Type B pancreatic cell (in vitro differentiated cells): Measurements from ENCODE around the gene SAMD14. TPM values are rescaled to one million over a fixed set of nuclear protein-coding genes. Genes with fewer than 3 reads are reported as not detected.

Experiments
- DNase-seq: peaks from one replicate; pipeline ENCODE4 v3.0.0; 2021; ENCODE audit warnings: mixed read lengths; ENCODE audit not compliant: unreplicated experiment; ENCODE audit errors: extremely low spot score
- H3K27ac Mint-ChIP-seq: 2 replicates; pipeline ENCODE4 v1.8.0; 2021; ENCODE audit warnings: mild to moderate bottlenecking, mixed read lengths
- H3K27me3 Mint-ChIP-seq: 2 replicates; pipeline ENCODE4 v1.8.0; 2021; ENCODE audit warnings: mixed read lengths
- H3K36me3 Mint-ChIP-seq: 2 replicates; pipeline ENCODE4 v1.8.0; 2021; ENCODE audit warnings: mixed read lengths
- H3K4me1 Mint-ChIP-seq: one replicate; pipeline ENCODE4 v1.8.0; 2021; ENCODE audit warnings: mixed read lengths; ENCODE audit not compliant: unreplicated experiment
- H3K4me3 Mint-ChIP-seq: 2 replicates; pipeline ENCODE4 v1.8.0; 2021; ENCODE audit warnings: mild to moderate bottlenecking, mixed read lengths
- H3K9me3 Mint-ChIP-seq: 2 replicates; pipeline ENCODE4 v1.8.0; 2021; ENCODE audit warnings: mixed read lengths
- CTCF ChIP-seq: fragments of 200-600 bp; sonication (generic); conservative IDR thresholded peaks from 2 replicates; pipeline ENCODE4 v1.5.0; 2021; ENCODE audit warnings: antibody characterized with exemption, mild to moderate bottlenecking
- total RNA-seq: library from RNA; stranded (reverse); gene quantifications from 2 replicates; pipeline ENCODE4 v1.2.1, GENCODE V29; 2021; ENCODE audit warnings: low replicate concordance

Gene SAMD14
- total RNA-seq, 1 donor from 2014 or later, result 14.1 TPM

- Mint-ChIP-seq H3K4me3 (no peak overlapping the region), H3K9me3 (no peaks in the 10 kb centered on the region), H3K27ac (no peak overlapping the region), H3K36me3 (peaks cover 7% of the 10 kb centered on the region), H3K4me1 (no peaks in the 10 kb centered on the region), H3K27me3 (no peaks in the 10 kb centered on the region)
- no peak for TF ChIP-seq CTCF
- DNase-seq, result no peak
These were observed 22.1 kb downstream of the SAMD14 start for GRCh38 chr17:50107790-50108414.

GRCh38 chr17:50106393-50107131, 23.4 kb downstream of the SAMD14 start:
- H3K27ac Mint-ChIP-seq, result no peak overlapping the region
- no peak overlapping the region for H3K4me3 Mint-ChIP-seq
- no peaks in the 10 kb centered on the region for H3K27me3 Mint-ChIP-seq
- peaks cover 7% of the 10 kb centered on the region for H3K36me3 Mint-ChIP-seq
- TF ChIP-seq CTCF, result no peak
- no peak for DNase-seq
- H3K4me1 Mint-ChIP-seq, result peaks cover 5% of the 10 kb centered on the region
- no peaks in the 10 kb centered on the region for H3K9me3 Mint-ChIP-seq

- H3K4me1 Mint-ChIP-seq, result peaks cover 12% of the 10 kb centered on the region
- no peaks in the 10 kb centered on the region for H3K27me3 Mint-ChIP-seq
- H3K4me3 Mint-ChIP-seq, result no peak overlapping the region
- H3K9me3 Mint-ChIP-seq, result no peaks in the 10 kb centered on the region
- TF ChIP-seq CTCF, result no peak
- no peak overlapping the region for H3K27ac Mint-ChIP-seq
- DNase-seq, result no peak
- H3K36me3 Mint-ChIP-seq, result peaks cover 7% of the 10 kb centered on the region
These were observed 24.1 kb downstream of the SAMD14 start for GRCh38 chr17:50105811-50106210.

GRCh38 chr17:50103941-50104340, 26.0 kb downstream of the SAMD14 start:
- Mint-ChIP-seq H3K4me3 (no peak overlapping the region), H3K9me3 (no peaks in the 10 kb centered on the region), H3K36me3 (peaks cover 7% of the 10 kb centered on the region), H3K4me1 (peaks cover 23% of the 10 kb centered on the region), H3K27me3 (no peaks in the 10 kb centered on the region), H3K27ac (no peak overlapping the region)
- no peak for DNase-seq
- TF ChIP-seq CTCF, result no peak

- peaks cover 23% of the 10 kb centered on the region for H3K4me1 Mint-ChIP-seq
- no peaks in the 10 kb centered on the region for H3K27me3 Mint-ChIP-seq
- no peak overlapping the region for H3K4me3 Mint-ChIP-seq
- no peak overlapping the region for H3K27ac Mint-ChIP-seq
- no peaks in the 10 kb centered on the region for H3K9me3 Mint-ChIP-seq
- H3K36me3 Mint-ChIP-seq, result peaks cover 7% of the 10 kb centered on the region
- DNase-seq, result no peak
- TF ChIP-seq CTCF, result no peak
These were observed 26.7 kb downstream of the SAMD14 start for GRCh38 chr17:50103252-50103651.
